GM18517 (cell line): ENCODE measurements around the gene LRRN2.

Experiments used
- ATAC-seq: cut with Tn5 transposase; IDR thresholded peaks from one replicate; pipeline ENCODE4 v1.9.1; 2021; ENCODE audit warnings: mild to moderate bottlenecking, moderate library complexity; ENCODE audit not compliant: unreplicated experiment

The LRRN2 gene

DNA sequence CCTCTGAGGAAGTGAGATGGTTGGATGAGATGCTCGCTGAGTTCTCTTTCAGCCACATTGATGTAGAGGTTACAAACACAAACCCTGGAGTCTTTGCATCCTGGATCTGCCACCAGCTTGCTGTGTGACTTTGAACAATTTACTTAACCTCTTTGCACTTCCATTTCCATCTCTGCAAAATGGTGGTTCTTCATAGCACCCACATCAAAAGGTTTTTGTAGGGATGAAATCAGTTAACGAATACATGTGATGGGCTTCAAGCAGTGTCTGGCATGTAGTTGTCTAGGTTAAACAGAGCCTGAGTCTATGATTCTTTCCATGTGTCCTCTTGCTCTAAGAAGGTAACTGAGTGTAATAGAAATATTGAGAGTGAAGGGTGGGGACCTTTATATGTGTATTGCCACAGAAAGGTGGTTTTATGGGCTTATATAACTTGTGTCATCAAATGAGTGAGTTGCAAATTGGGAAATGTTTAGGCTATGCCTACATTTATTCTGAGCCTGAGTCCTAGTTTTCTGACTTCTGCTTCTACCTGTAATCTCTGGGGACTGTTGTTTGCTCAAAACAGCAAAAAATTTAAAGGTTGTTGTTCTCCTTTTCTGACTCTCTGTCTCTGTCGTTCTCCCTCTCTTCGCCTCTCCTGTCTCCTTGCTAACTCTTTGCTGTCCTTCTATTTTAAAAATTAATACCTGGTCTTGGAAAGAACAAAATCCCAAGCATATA, 27.3 kb upstream of the LRRN2 start:
- ATAC-seq: no peak

DNA sequence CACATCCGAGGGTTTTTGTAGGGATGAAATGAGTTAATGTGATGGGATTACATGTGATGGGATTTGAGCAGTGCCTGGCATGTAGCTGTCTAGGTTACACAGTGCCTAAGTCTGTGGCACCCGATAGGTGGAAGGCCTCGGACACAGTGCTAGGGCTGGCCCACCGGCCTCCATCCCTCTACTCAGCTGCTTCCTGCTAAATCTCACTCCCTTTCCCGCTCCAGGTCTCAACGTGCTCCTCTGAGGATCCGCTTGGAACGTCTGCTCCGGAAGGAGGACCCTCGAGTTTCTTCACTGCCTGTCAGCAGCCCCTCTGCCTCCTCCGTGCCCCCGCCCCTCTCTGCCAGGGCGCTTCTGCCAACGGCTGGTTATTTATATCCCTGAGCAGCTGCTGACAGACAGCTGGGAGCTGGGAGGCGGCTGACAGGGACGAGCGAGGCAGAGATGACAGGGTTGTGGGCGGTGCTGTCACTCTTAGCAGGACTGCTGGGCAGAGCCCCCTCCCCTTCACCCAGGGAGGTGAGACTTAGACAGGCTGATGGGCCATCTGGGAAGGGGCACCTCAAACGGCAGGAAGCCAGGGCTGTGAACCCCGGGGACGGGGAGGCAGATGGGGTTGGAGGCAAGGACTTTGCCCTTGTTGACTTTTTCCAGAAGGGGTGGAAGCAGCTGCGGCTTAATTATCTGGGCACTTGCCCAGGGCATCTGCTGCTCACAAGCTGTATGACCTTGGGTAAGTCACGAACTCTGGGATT, 26.6 kb upstream of the LRRN2 start:
- no peak for ATAC-seq

DNA sequence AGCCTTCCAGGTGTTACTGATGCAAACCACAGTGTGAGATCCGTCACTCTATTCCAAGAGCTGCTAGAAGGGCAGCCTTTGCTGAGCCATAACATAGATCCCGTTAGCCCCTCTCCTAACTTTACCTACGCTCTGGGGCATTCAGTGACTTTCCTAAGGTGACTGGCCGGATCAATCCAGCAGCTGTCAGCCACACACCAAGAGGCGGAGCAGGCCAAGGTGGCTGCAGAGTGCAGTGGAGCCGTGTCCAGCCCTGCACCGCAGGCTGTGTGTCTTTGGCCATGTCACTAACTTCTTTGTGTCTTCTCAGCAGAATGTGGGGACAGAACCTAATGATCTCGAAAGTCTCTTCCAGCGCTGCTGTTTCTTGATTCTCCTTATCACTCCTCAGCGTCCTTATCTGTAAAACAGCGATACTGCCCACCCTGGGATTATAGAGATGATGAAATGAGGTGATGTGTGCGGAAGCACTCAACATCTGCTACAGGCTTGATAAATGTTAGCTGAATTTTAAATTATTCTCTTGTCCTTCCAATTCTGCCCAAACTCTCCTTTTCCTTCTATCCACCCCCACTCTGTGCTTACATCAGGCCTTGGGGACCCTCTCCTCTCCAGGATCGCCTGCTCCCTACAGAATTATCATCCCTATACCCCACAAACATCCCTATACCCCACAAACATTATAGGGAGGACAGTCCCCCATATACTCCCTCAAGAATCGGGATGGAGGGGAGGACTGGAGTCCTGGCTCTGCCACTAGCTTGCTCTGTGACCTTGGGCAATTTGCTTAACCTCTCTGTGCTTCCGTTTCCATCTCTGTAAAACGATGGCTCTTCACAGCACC, 25.8 kb upstream of the LRRN2 start:
- ATAC-seq: no peak

DNA sequence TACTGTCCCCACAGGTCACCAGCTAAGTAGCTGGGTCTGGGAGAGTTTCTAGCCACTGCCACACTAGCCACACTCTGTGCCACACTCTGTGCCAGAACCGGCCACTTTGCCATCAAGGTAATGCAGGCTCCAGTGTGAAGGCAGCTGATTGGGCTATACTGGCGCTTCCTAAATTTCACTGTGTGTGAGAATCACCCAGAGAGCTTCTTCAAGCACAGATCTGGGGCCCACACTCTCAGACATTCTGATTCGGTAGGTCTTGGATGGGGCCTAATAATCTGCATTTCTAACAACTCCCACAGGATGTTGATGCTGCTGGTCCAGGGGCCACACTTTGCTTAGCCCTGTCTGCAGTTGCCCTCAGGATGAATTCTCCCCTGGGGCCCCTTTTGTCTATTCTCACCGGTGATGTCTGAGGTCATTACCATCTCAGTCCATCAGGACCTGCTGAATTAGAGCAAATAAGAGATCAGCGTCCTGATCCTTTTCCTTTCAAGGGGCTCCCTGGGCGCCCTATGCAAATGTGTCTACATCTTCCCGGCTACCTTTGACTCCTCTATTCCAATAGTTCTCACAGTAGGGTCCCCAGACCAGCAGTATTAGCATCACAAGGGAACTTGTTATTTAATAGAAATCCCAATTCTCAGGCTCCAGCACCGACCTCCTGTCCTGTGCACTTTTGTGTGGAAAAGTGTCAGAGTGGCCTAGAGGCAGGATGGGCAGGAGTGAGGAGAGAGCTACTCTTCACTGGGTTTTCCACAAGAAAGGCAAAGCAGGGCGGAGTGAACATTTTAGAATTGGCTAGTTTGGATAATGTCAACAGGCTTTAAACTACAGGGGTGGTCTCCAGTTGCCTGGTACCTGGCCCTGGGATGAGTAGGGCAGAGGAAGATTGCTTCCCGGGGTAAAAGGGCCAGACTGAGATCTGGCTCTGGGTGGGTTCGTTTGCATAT, 24.7 kb upstream of the LRRN2 start:
- ATAC-seq: no peak

DNA sequence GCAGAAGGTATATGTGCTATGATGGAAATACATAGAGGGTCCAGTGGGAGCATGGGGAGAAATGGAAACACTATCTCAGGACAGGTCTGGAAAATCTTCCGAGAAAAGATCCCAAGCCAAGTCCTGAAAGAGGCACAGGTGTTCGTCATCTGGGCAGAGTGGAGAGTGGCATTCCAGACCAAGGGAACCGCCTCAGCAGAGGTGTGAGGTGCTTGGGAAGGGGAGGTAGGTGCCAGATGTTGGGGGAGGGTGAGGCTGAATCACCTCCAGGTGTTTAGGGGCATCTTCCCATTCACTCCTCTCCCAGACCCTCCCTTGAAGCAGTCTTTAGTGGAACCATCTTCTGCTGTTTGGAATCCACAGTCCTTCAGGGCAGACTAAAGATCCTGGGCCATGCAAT, 23.5 kb upstream of the LRRN2 start:
- no peak for ATAC-seq

DNA sequence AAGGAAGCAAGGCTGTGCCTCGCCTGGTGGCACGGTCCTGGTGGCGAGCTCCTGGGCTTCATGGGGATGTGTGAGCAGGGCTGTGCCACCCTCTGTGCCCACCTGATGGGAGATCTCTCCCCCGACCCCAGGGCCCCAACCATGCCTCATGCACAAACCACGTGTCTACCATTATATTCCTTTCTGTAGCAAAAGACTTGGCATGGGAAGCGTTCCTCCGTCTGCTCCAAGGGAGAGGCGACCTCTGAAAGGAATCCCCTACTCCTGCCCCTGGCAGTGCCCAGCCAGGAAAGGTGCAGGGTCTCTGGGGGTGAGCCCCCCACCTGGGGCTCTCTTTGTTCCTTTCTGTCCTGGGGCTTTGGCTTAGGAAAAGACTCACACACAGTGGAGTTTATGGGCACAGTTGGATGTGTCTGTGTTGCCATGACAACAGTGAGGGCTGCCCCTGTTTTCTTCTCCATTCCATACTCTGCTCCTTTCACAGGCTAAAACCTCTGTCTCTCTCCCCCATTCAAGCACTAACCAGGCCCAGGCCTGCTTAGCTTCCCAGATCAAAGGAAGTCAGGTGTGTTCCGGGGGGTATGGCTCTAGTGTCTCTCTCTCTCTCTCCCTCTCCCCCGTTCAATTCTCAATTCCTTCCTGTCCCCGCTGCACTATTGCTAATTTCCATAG, 21.4 kb upstream of the LRRN2 start:
- no peak for ATAC-seq

DNA sequence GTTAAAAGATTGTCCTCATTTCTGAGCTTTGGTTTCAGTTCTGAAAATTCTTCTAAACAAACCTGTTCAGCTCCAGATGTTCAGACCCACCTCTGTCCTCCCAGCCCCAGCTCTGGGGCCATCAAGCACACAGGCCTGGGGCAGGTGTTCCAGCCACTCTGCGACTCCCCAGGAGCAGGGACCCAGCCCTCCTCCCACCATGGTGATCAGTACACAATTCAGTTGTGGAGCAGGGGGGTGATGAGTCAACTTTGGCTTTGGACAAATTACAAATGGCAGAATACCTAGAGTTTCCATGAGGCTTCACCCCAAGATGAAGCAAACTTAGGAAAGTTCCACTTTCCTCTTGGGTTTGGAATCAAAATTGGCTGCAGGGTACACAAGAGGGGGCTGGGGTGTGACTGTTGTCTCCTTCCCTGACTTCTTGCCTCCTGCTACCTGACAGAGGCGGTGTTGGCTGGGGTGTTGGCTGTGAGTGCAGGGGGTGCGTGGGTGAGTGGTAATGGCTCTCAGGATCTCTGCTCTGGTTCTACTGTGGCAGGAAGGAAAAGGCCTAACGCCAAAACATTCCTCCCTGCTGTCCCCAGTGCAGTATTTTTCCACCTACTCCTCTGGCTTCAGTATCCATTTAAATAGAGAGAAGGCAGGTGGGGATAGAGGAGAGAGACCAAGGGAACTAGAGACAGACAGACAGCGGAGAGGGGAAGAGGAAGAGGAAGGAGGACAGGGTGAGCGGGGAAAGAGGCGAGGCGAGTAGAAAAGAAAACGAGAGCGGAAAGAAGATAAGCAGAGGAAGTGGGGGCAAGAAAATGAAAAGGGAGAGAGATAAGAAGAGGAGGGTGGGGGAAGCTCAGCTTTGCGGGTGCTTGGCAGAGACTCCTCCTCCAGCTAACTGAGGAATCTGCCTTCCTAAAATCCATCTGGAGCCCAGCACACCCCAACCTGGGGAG, 20.6 kb upstream of the LRRN2 start:
- no peak for ATAC-seq

DNA sequence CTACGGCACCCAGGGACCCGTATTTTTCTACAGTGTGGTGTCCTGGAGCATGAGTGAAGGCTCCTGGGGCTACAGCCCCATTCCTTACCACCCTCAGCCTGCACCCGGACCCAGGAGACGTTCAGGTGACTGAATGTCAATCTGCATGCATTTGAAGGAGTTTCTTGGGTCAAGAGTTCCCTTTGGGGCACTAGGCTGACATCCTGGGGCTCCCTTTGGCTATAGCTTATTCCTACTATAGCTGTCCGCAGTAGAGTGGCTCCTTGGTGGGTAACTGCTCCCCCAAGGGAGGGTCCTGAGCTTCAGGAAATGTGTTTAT, 19.9 kb upstream of the LRRN2 start:
- no peak for ATAC-seq

DNA sequence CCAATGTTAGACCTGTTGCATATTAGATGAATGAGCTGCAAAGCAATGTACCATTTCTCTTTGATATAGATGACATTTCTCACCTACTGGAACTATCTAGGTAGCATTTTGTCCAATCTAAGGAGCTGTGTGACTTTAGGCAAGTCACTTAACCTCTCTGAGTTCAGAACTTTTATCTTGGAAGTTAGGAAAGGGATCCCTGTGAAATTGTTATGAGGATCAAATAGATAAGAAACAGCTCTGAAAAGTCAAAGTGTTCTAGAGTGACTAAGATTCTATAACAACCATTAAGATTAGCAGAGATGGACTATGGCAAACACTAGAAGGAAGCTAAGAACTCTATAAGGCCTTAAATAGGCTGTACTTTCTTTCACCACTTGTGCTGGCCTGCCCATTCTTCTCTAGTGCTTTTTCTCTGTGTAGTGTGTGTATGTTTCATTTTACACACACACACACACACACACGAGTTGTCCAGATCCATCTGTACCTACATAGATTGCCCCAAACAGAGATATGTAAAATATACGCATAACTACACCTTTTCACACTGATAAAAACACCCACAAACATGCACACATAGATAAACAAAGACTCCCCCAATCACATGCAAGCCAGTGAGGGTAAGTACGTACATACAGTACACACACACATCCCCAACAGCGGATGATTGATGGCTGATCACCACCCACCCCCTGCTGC, 19.4 kb upstream of the LRRN2 start:
- no peak for ATAC-seq

DNA sequence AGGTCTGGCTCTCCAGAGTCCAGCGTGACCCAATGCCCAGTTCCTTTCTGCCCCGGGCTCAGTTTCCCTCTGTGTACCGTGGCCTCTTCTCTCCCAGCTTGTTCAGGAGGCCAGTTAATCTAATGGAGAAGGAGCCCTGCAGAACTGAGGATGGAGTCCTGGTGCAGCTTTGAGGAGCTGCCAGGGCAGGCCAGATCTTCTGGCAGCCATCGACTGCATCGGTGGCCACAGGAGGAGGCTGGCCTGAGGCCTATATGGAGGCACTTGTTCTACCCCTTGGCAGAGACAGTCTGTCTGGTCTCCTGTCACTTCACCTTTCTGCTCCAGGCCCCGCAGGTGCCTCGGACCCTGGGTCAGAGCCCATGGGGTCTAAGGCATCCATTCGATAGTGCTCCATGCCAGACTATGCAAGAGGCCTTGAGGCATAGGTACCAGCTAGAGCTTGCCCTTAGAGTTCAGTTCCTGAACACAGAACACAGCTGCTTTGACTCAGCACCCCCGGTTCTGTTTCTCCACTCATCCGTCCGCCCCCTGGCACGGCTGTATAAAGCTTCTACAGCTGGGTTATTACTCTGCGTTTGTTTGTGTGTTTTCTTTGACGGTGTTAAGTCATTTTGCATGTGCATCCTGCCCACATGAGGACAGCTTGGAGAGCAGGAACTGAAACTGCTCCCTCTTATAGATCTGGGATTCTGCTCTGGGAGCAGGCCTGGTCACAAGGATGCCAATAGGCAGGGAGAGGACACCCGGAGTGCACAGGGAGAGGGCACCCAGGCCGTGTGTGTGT, 18.5 kb upstream of the LRRN2 start:
- ATAC-seq: no peak

DNA sequence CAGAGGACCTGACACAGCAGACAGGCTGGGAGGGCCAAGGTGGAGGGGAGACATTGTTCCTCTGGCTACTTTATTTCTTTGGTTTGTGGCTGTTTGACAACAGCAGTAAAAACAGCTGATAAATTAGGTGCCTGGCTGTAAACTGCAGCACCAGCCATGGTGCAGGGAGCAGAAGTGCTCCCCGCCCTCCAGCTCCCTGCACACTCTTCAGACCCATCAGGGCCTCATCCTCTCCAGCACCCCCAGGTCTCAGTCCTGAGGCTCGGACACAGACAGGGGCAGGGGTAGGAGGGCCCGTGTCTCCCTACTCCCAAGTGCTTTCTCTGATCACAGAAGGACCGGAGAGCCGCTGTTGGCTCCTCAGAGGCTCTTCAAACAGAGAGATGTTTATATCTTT, 17.7 kb upstream of the LRRN2 start:
- ATAC-seq: no peak

DNA sequence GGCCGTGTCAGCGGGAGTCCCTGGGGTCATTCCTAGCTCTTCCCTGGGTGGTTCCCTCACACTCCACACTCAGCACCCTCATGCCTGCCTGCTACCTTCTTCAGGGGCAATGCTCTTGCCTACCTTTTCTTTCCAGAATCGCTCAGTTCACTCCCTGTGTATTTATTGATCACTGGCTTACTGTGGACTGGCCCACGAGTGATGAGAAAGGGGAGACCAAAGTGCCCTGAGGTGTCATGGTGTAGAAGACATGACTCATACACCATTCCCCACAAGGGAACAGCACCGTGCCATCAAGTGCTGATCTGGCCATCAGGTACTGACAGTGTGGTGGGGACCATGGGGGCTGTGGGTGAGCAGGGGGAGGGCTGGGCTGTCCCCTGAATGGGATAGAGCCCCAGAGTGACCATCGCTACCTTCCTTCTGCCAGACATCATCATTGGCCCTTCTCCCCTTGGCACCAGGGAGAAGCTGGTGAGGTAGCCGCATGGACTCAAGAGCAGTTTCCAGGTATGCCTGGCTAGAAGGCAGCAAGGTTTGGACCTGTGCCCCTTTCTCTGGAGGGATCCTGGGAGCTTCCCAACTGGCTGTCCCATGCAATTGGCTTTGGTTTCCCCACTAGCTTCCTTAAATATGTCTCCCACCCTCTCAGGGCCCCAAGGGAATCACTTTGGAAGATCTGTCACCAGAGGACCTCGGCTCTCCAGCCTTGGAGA, 17.2 kb upstream of the LRRN2 start:
- ATAC-seq: no peak

DNA sequence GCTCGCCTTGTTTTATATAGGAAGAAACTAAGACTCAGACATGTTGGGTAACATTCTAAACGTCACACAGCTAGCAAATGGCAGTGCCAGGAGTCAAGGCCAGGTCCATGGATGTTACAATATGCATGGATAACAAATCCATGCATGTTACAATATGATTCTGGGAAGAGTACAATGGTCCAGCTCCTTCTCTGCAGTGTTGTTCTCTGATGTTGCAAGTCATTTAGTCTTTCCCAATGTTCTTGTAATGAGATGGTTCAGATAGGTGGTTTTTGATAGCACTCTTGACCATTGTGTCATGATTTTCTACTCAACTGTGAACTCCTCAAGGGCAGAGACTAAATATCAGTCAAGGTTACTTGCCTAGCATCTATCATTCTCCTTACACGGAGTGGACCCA, 15.7 kb upstream of the LRRN2 start:
- no peak for ATAC-seq

DNA sequence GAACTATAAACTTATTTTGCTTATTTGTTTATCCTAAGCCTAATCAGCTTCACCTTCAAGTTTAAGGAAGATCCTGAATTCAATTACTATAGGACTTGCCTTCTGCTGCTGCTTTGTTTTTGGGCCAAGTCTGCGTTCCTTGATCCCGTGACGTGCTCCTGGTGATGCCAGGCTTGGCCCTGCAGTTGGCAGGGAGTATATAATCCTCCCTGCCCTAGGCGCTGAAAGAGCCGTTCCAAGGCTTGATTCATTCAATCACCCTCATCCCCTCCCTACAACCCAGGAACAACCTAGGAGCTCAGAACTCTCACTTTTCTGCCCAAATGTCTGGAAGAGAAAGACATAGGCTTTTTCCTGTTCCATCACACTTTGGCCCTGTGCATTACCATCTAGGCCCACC, 12.4 kb upstream of the LRRN2 start:
- no peak for ATAC-seq

DNA sequence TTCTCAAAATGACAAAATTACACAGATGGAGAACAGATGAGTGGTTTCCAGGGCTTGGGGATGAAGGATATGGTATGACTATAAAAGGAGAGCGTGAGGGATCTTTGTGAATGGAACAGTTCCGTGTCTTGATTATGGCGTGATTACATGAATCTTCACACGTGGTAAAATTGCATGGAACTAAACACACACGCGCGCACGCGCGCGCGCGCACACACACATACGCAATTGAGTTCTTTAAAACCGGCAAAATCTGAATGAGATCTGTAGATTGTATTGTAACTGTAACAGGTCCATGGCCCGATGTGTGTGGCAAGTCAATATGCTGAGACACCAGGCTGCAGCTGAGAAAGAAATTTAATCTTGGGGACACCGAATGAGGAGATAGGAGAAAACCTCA, 11.1 kb upstream of the LRRN2 start:
- ATAC-seq: no peak

DNA sequence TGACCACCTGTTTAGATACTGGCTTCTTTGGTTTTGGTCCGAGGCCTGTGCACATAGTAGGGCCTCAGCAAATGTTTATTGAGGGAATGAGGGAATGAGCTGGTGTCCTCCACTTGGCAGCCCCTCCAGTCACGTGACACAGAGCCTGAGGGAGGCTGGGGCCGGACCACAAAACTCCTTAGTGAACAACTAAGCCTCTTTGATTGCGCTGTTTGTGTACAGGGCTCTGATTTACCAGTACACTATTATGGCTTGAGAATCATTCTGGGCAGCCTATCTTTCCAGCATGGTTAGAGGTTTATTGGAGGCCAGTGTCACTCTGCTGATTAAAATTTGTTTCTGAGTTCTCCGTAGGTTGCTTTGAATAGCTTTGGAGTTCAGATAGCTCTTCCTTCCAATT, 10.2 kb upstream of the LRRN2 start:
- ATAC-seq: no peak

DNA sequence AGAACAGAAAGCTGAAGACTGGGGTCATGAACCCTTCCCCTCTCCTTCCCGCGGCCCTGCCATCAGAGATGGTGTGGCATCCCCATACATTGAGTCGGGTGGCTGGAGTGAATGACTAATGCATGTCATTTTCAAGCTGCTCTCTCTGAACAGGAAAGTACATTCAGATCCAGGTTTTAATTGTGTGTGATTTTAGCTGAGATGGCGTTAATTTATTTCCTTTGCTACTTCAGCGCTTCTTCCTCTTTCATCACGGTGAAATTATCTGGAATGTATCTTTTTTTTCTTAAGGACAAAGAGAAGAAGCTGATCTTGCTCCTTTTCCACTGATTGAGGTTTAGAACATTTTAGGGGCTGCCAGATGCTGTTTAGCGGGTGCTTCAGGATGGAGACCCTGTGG, 8.6 kb upstream of the LRRN2 start:
- no peak for ATAC-seq
